Spinal cord (tissue), 4 donors: ENCODE results near the gene KRT33A. TPM values are rescaled to one million over a fixed set of nuclear protein-coding genes. Genes with fewer than 3 reads are reported as not detected.

Experiments used
- polyA plus RNA-seq, 2 donors: library from polyadenylated mRNA; unstranded; fragments of 120-200 nt; gene quantifications; one replicate each; pipeline ENCODE4 v1.2.1, GENCODE V29; 2013; ENCODE audit not compliant: insufficient read length in 2 of 2
- total RNA-seq, 2 donors: library from RNA; depleted of rRNA in 1 of 2; stranded (reverse); fragments of 120-200 nt in 1 of 2; fragments of >200 nt in 1 of 2; gene quantifications; one replicate each; pipeline versions ENCODE4 v1.2.3 to v1.2.4, GENCODE V29; 2013 to 2014

The KRT33A gene
- total and polyA plus RNA-seq, 4 donors: not detected

Other genes starting within 250 kb of the KRT33A start
Only the 30 nearest of the 34 such genes appear.
- not detected for gene KRTAP4-12, start 226.6 kb downstream of the KRT33A start, total RNA-seq
- gene KRTAP4-12, start 226.6 kb downstream of the KRT33A start, polyA plus RNA-seq: not detected
- gene KRTAP4-6, start 210.3 kb downstream of the KRT33A start, total RNA-seq: not detected
- not detected for gene KRTAP4-6, start 210.3 kb downstream of the KRT33A start, polyA plus RNA-seq
- not detected for gene KRTAP4-5, start 201.0 kb downstream of the KRT33A start, total RNA-seq
- not detected for gene KRTAP4-5, start 201.0 kb downstream of the KRT33A start, polyA plus RNA-seq
- not detected for gene KRTAP4-4, start 190.1 kb downstream of the KRT33A start, total RNA-seq
- gene KRTAP4-4, start 190.1 kb downstream of the KRT33A start, polyA plus RNA-seq: not detected
- gene KRTAP4-3, start 182.6 kb downstream of the KRT33A start, total RNA-seq: not detected
- not detected for gene KRTAP4-3, start 182.6 kb downstream of the KRT33A start, polyA plus RNA-seq
- not detected for gene KRTAP4-2, start 172.6 kb downstream of the KRT33A start, total RNA-seq
- not detected for gene KRTAP4-2, start 172.6 kb downstream of the KRT33A start, polyA plus RNA-seq
- gene KRTAP4-1, start 165.9 kb downstream of the KRT33A start, total RNA-seq: not detected
- not detected for gene KRTAP4-1, start 165.9 kb downstream of the KRT33A start, polyA plus RNA-seq
- not detected for gene KRTAP9-1, start 160.9 kb downstream of the KRT33A start, total RNA-seq
- gene KRTAP9-1, start 160.9 kb downstream of the KRT33A start, polyA plus RNA-seq: not detected
- not detected for gene KRTAP9-2, start 124.2 kb downstream of the KRT33A start, total RNA-seq
- gene KRTAP9-2, start 124.2 kb downstream of the KRT33A start, polyA plus RNA-seq: not detected
- not detected for gene KRTAP9-3, start 118.4 kb downstream of the KRT33A start, total RNA-seq
- gene KRTAP9-3, start 118.4 kb downstream of the KRT33A start, polyA plus RNA-seq: not detected
- not detected for gene KRTAP9-8, start 112.8 kb downstream of the KRT33A start, total RNA-seq
- not detected for gene KRTAP9-8, start 112.8 kb downstream of the KRT33A start, polyA plus RNA-seq
- gene KRTAP9-4, start 101.1 kb downstream of the KRT33A start, total RNA-seq: not detected
- not detected for gene KRTAP9-4, start 101.1 kb downstream of the KRT33A start, polyA plus RNA-seq
- not detected for gene KRTAP9-9, start 95.4 kb downstream of the KRT33A start, total RNA-seq
- not detected for gene KRTAP9-9, start 95.4 kb downstream of the KRT33A start, polyA plus RNA-seq
- not detected for gene KRTAP9-6, start 85.5 kb downstream of the KRT33A start, total RNA-seq
- gene KRTAP9-6, start 85.5 kb downstream of the KRT33A start, polyA plus RNA-seq: under 1 TPM in 1 of 2 donors, not detected in 1; 0.17 TPM
- gene KRTAP9-7, start 75.1 kb downstream of the KRT33A start, total RNA-seq: not detected
- not detected for gene KRTAP9-7, start 75.1 kb downstream of the KRT33A start, polyA plus RNA-seq
- gene KRTAP29-1, start 48.0 kb downstream of the KRT33A start, total RNA-seq: not detected
- gene KRTAP29-1, start 48.0 kb downstream of the KRT33A start, polyA plus RNA-seq: not detected
- gene KRTAP16-1, start 41.5 kb downstream of the KRT33A start, total RNA-seq: not detected
- not detected for gene KRTAP16-1, start 41.5 kb downstream of the KRT33A start, polyA plus RNA-seq
- not detected for gene KRTAP17-1, start 35.1 kb downstream of the KRT33A start, total RNA-seq
- gene KRTAP17-1, start 35.1 kb downstream of the KRT33A start, polyA plus RNA-seq: not detected
- under 1 TPM in 1 of 2 donors, not detected in 1; 0.20 TPM for gene KRT33B, start 19.0 kb upstream of the KRT33A start, total RNA-seq
- under 1 TPM in 1 of 2 donors, not detected in 1; 0.44 TPM for gene KRT33B, start 19.0 kb upstream of the KRT33A start, polyA plus RNA-seq
- gene KRT34, start 31.5 kb upstream of the KRT33A start, total RNA-seq: not detected
- not detected for gene KRT34, start 31.5 kb upstream of the KRT33A start, polyA plus RNA-seq
- gene KRT31, start 46.8 kb upstream of the KRT33A start, total RNA-seq: under 1 TPM in 1 of 2 donors, not detected in 1; 0.11 TPM
- under 1 TPM in 1 of 2 donors, not detected in 1; 0.15 TPM for gene KRT31, start 46.8 kb upstream of the KRT33A start, polyA plus RNA-seq
- gene KRT37, start 73.8 kb upstream of the KRT33A start, total RNA-seq: not detected
- gene KRT37, start 73.8 kb upstream of the KRT33A start, polyA plus RNA-seq: not detected
- not detected for gene KRT38, start 90.2 kb upstream of the KRT33A start, total RNA-seq
- gene KRT38, start 90.2 kb upstream of the KRT33A start, polyA plus RNA-seq: not detected
- gene KRT32, start 116.6 kb upstream of the KRT33A start, total RNA-seq: not detected
- gene KRT32, start 116.6 kb upstream of the KRT33A start, polyA plus RNA-seq: not detected
- gene KRT35, start 130.3 kb upstream of the KRT33A start, total RNA-seq: not detected
- gene KRT35, start 130.3 kb upstream of the KRT33A start, polyA plus RNA-seq: not detected
- not detected for gene KRT36, start 139.1 kb upstream of the KRT33A start, total RNA-seq
- gene KRT36, start 139.1 kb upstream of the KRT33A start, polyA plus RNA-seq: not detected
- under 1 TPM; 0.30 to 0.83 TPM for gene KRT13, start 154.8 kb upstream of the KRT33A start, total RNA-seq
- gene KRT13, start 154.8 kb upstream of the KRT33A start, polyA plus RNA-seq: not detected
- gene KRT15, start 168.1 kb upstream of the KRT33A start, total RNA-seq: under 1 TPM in 1 of 2 donors, not detected in 1; 0.22 TPM
- under 1 TPM; 0.18 to 0.29 TPM for gene KRT15, start 168.1 kb upstream of the KRT33A start, polyA plus RNA-seq
- 10 to 100 TPM in 1 of 2 donors, 1 to 10 TPM in 1; 7.1 to 61.4 TPM for gene KRT19, start 177.5 kb upstream of the KRT33A start, total RNA-seq
- 10 to 100 TPM in 1 of 2 donors, 1 to 10 TPM in 1; 6.3 to 12.9 TPM for gene KRT19, start 177.5 kb upstream of the KRT33A start, polyA plus RNA-seq
- gene KRT9, start 221.2 kb upstream of the KRT33A start, total RNA-seq: not detected
- gene KRT9, start 221.2 kb upstream of the KRT33A start, polyA plus RNA-seq: under 1 TPM in 1 of 2 donors, not detected in 1; 0.11 TPM